ENCODE results near the gene SCAP.

SCAP gene

GRCh38 chr3:47412842-47413520 lies 62.8 kb downstream of the SCAP start:
- no peak for DNase-seq

- DNase-seq: no peak
Measured at GRCh38 chr3:47412453-47412756, 63.3 kb downstream of the SCAP start.

- no peak for DNase-seq
Measured at GRCh38 chr3:47411696-47412452, 63.9 kb downstream of the SCAP start.

GRCh38 chr3:47410801-47411646 lies 64.7 kb downstream of the SCAP start:
- no peak for DNase-seq

GRCh38 chr3:47410417-47410720 lies 65.4 kb downstream of the SCAP start:
- no peak for DNase-seq

- DNase-seq: no peak
Measured at GRCh38 chr3:47409688-47410416, 65.9 kb downstream of the SCAP start.

GRCh38 chr3:47409284-47409683 lies 66.5 kb downstream of the SCAP start:
- DNase-seq: no peak

- no peak for DNase-seq
Measured at GRCh38 chr3:47408839-47409229, 66.9 kb downstream of the SCAP start.

- DNase-seq: no peak
Measured at GRCh38 chr3:47407896-47408838, 67.6 kb downstream of the SCAP start.

GRCh38 chr3:47407237-47407636 lies 68.5 kb downstream of the SCAP start:
- no peak for DNase-seq

- DNase-seq: no peak
Measured at GRCh38 chr3:47406762-47407149, 69.0 kb downstream of the SCAP start.

GRCh38 chr3:47405820-47406761 lies 69.7 kb downstream of the SCAP start:
- DNase-seq: no peak

- DNase-seq: no peak
Measured at GRCh38 chr3:47404955-47405790, 70.6 kb downstream of the SCAP start.

GRCh38 chr3:47404431-47404876 lies 71.3 kb downstream of the SCAP start:
- no peak for DNase-seq

GRCh38 chr3:47399531-47400270 lies 76.0 kb downstream of the SCAP start:
- no peak for DNase-seq

GRCh38 chr3:47399016-47399415 lies 76.7 kb downstream of the SCAP start:
- DNase-seq: no peak

GRCh38 chr3:47398228-47398627 lies 77.5 kb downstream of the SCAP start:
- DNase-seq: no peak

GRCh38 chr3:47394881-47395280 lies 80.9 kb downstream of the SCAP start:
- no peak for DNase-seq
